ENCODE results near the gene PAF1. TPM values are rescaled to one million over a fixed set of nuclear protein-coding genes. Genes with fewer than 3 reads are reported as not detected.

The PAF1 gene
- total RNA-seq, 4 donors from 2014 or later, result 22.2 to 47.3 (median 37.7) TPM

DNA sequence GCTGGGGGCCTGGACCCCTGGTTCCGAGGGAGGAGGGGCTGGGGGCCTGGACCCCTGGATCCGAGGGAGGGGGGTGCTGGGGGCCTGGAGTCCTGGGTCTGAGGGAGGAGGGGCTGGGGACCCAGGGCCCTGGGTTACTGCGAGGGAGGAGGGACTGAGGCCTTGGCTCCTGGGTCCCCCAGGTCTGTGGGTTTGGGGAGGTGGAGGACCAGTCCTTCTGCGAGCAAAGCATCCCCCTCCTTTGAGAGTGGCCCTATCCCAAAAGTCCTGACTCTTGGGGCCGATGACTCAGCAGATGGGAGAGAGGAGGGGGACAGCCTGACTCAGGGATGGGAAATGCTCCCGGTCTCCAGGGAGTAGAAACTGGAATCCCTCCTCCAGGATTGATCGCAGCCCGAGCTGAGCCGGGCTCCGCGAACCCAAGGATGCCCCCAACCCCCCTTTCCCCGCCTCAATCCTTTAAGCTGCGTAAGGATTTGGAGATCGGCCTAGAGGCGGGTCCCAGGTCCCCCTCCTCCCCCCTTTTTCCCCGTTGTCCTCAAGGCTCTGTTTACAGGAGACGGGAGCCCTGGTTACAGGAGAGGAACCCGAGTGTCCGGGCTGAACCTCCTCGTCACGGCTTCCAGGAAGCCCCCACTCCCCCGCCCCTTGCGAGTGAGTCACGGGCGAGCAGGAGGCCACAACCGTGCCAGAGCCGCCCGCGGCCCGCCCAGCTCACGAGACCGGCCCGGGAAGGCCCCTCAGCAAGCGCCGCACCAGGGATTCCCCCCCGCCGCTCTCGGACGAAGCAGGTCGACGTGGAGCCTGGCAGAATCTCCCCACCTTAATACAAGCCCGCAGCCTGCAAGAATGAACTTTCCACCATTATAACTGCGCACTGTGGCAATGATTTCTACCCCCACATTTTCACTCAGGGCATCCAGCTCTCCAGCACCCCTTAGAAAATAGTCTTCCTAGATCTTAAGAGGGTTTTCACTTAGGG lies 12.7 kb upstream of the PAF1 start:
- no peaks in the 10 kb centered on the region for H3K27me3 ChIP-seq
- DNase-seq, result peak; percentile 98 to 99 (median 99)
- H3K4me1 ChIP-seq, result peaks cover 12 to 58% (median 48%) of the 10 kb centered on the region in 4 donors
- peak overlapping the region; percentile 98 to 100 (median 100) for H3K27ac ChIP-seq
- H3K9me3 ChIP-seq, result no peaks in the 10 kb centered on the region
- peak; percentile 49 to 91 for TF ChIP-seq POLR2A (IDR thresholded peaks at IDR 0.05)
- TF ChIP-seq, protein P1, sequence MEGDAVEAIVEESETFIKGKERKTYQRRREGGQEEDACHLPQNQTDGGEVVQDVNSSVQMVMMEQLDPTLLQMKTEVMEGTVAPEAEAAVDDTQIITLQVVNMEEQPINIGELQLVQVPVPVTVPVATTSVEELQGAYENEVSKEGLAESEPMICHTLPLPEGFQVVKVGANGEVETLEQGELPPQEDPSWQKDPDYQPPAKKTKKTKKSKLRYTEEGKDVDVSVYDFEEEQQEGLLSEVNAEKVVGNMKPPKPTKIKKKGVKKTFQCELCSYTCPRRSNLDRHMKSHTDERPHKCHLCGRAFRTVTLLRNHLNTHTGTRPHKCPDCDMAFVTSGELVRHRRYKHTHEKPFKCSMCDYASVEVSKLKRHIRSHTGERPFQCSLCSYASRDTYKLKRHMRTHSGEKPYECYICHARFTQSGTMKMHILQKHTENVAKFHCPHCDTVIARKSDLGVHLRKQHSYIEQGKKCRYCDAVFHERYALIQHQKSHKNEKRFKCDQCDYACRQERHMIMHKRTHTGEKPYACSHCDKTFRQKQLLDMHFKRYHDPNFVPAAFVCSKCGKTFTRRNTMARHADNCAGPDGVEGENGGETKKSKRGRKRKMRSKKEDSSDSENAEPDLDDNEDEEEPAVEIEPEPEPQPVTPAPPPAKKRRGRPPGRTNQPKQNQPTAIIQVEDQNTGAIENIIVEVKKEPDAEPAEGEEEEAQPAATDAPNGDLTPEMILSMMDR (IDR thresholded peaks at IDR 0.05), result no peak
- peak overlapping the region; percentile 49 to 78 (median 57) for H3K4me3 ChIP-seq
- peaks cover 0 to 16% (median 4%) of the 10 kb centered on the region in 3 donors for H3K36me3 ChIP-seq

DNA sequence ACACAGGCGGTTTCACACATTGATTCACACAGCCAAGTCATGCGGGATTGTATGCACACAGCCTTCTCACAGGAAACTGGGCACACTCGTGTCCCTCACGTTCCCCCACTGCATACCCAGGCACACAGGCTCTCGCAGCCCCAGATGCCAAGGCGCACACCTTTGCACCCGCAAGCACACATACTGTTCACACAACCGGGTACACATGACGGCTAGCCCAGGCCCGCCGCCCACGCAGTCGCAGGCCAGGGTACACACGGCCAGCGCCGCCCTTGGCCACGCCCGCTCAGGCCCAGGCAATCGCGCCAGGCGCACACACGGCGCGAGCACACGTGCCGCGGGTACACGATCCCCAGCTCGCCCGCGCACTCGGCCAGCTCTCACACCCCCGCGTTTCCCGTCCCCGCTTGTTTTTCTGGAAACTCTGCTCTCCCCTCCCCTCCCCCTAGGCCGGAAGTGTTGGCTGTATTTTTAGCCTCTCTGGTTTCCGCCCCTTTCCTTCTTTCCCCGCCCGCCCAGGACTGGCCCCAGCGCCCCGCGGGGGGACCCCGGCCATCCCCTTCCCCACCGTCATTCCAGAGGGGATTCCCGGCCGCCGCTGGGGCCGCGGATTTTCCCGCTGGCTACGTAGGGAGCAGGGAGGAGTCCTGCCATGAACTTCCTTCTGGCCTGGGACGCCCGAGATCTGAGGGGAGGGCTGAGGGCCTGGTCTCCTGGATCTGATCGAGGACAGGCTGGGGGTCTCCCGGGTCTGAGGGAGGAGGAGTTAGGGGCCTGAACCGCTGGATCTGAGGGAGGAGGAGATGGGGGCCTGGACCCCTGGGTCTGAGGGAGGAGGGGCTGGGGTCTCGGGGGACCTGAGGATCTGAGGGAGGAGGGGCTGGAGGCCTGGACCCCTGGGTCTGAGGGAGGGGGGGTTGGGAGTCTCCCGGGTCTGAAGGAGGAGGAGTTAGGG lies 11.7 kb upstream of the PAF1 start:
- TF ChIP-seq, protein P1 (IDR thresholded peaks at IDR 0.05), result no peak
- TF ChIP-seq POLR2A (IDR thresholded peaks at IDR 0.05), result peak in 1 of 2 donors; percentile 53
- no peaks in the 10 kb centered on the region for H3K9me3 ChIP-seq
- H3K27ac ChIP-seq, result peak overlapping the region; percentile 98 to 100 (median 100)
- H3K36me3 ChIP-seq, result peaks cover 0 to 6% (median under 1%) of the 10 kb centered on the region in 3 donors
- peaks cover 17 to 67% (median 56%) of the 10 kb centered on the region in 4 donors for H3K4me1 ChIP-seq
- H3K4me3 ChIP-seq, result peak overlapping the region; percentile 49 to 78 (median 57)
- DNase-seq, result peak; percentile 93 to 97 (median 96)
- H3K27me3 ChIP-seq, result no peaks in the 10 kb centered on the region

GRCh38 chr19:39401549-39402345 lies 10.8 kb upstream of the PAF1 start:
- Histone ChIP-seq H3K27ac (peak overlapping the region; percentile 98 to 100 (median 100)), H3K4me1 (peaks cover 20 to 74% (median 61%) of the 10 kb centered on the region in 4 donors), H3K36me3 (peaks cover 0 to 5% (median 0%) of the 10 kb centered on the region in 3 donors), H3K4me3 (peak overlapping the region in 3 of 4 donors; percentile 56 to 78 (median 58)), H3K27me3 (no peaks in the 10 kb centered on the region), H3K9me3 (no peaks in the 10 kb centered on the region)
- TF ChIP-seq, protein P1 (IDR thresholded peaks at IDR 0.05), result peak in 3 of 6 experiments; percentile 29 to 38 (median 37)
- peak; percentile 94 to 97 for TF ChIP-seq POLR2A (IDR thresholded peaks at IDR 0.05)
- peak; percentile 89 to 97 (median 95) for DNase-seq

DNA sequence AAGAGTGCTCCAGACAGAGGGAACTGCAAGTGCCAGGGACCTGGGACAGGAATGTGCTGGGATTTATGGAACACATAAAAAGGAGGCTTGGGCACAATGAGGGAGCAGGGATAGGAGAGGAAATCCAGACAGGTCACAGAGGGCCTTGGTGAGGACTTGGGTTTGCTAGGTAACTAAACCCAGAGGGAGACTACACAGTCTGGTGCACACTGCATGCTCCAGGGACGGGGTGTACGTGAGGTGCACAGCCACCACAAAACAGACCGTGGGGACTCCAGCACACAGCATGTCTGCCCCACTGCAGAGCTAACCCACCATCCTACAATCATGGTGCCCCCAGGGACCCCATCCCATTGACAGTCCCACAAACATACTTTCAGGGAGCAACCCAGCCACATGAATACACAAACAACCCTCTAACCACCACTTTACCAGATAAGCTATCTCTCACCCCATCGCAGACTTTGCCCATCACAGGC lies 10.2 kb upstream of the PAF1 start:
- no peak for DNase-seq
- Histone ChIP-seq H3K27ac (peak overlapping the region; percentile 98 to 100 (median 100)), H3K36me3 (peaks cover 0 to 8% (median 0%) of the 10 kb centered on the region in 3 donors), H3K4me1 (peaks cover 20 to 73% (median 61%) of the 10 kb centered on the region in 4 donors), H3K4me3 (peak overlapping the region in 2 of 4 donors; percentile 12 to 41), H3K27me3 (no peaks in the 10 kb centered on the region), H3K9me3 (no peaks in the 10 kb centered on the region)
- TF ChIP-seq, protein P1 (IDR thresholded peaks at IDR 0.05), result no peak
- TF ChIP-seq POLR2A (IDR thresholded peaks at IDR 0.05), result no peak

Data from Peyer's patch (tissue), 4 donors.